GM12878 (cell line): ENCODE data around the gene PRKAA1. TPM values are rescaled to one million over a fixed set of nuclear protein-coding genes. Genes with fewer than 3 reads are reported as not detected.

ENCODE experiments used
- ATAC-seq: fragments of 200-7000 bp; cut with Tn5 transposase; 3 replicates; pipeline ENCODE4 v1.9.1; 2020; ENCODE audit warnings: mild to moderate bottlenecking, moderate library complexity
- BruUV-seq: library from RNA; stranded (reverse); fragments of 400-500 nt; replicated peaks from 2 replicates; lab custom pipeline; 2021; lab: Mats Ljungman, UMichigan
- CTCF ChIA-PET: fragments of 300-600 bp; sonication (Branson Sonifier 250); formaldehyde crosslinking; extraction: SDS; loops from one replicate; lab custom pipeline; 2021; ENCODE audit warnings: inconsistent platforms; lab: Yijun Ruan, JAX
- POLR2A ChIA-PET: fragments of 350-600 bp; formaldehyde crosslinking; extraction: SDS; loops from one replicate; lab custom pipeline; 2021; ENCODE audit warnings: inconsistent platforms; lab: Charles Lee
- RAD21 ChIA-PET: fragments of 300-600 bp; sonication (Branson Sonifier 250); formaldehyde crosslinking; loops from one replicate; lab custom pipeline; 2023; ENCODE audit warnings: antibody characterized with exemption; ENCODE audit not compliant: unreplicated experiment; lab: Charles Lee
- SMC1A ChIA-PET: fragments of 300-600 bp; sonication (Branson Sonifier 250); formaldehyde crosslinking; loops from one replicate; lab custom pipeline; 2023; ENCODE audit not compliant: unreplicated experiment, uncharacterized antibody; lab: Charles Lee
- DNase-seq: peaks from one replicate; pipeline ENCODE4 v3.0.0-alpha.2; 2011; ENCODE audit warnings: low read depth, low spot score
- FAIRE-seq: peaks from 3 replicates; lab custom pipeline; 2011; peaks lifted over from hg19 to GRCh38; lab: Jason Lieb, UNC
- H2AFZ ChIP-seq: 2 replicates; pipeline ENCODE4 v1.6.0; 2011; ENCODE audit warnings: low read depth, low read length, control low read depth; ENCODE audit not compliant: control insufficient read depth
- H3K27ac ChIP-seq: 2 replicates; pipeline ENCODE4 v1.5.1; 2011; ENCODE audit warnings: control low read depth; ENCODE audit not compliant: control insufficient read depth, insufficient read depth
- H3K27me3 ChIP-seq, 2 experiments: replicated peaks in 1 of 2; 2 replicates each; pipeline versions ENCODE4 v1.6.0 to v1.6.1; 2011; ENCODE audit warnings: low read length in 1 of 2; ENCODE audit not compliant: control insufficient read depth in 2 of 2, insufficient read depth in 2 of 2
- H3K36me3 ChIP-seq, 2 experiments: 2 replicates each; pipeline ENCODE4 v1.5.1; 2011; ENCODE audit warnings: low read length in 1 of 2; ENCODE audit not compliant: control insufficient read depth in 2 of 2, insufficient read depth in 2 of 2
- H3K4me1 ChIP-seq: 2 replicates; pipeline ENCODE4 v1.6.1; 2011; ENCODE audit warnings: mild to moderate bottlenecking, low read length, moderate library complexity, mixed read lengths; ENCODE audit not compliant: control insufficient read depth, insufficient read depth
- H3K4me2 ChIP-seq: 2 replicates; pipeline ENCODE4 v1.6.0; 2011; ENCODE audit warnings: control low read depth; ENCODE audit not compliant: control insufficient read depth, insufficient read depth
- H3K4me3 ChIP-seq: fragments of 200-600 bp; sonication (generic); 2 replicates; pipeline ENCODE4 v1.5.1; 2016
- H3K79me2 ChIP-seq: 2 replicates; pipeline ENCODE4 v1.6.0; 2011; ENCODE audit warnings: low read length; ENCODE audit not compliant: control insufficient read depth, insufficient read depth
- H3K9ac ChIP-seq: 2 replicates; pipeline ENCODE4 v1.8.0; 2011; ENCODE audit warnings: low read length, control low read depth, mixed read lengths; ENCODE audit not compliant: control insufficient read depth, insufficient read depth
- H3K9me3 ChIP-seq: replicated peaks from 3 replicates; pipeline ENCODE4 v1.5.1; 2011; ENCODE audit warnings: mild to moderate bottlenecking, low read length; ENCODE audit not compliant: control insufficient read depth, insufficient read depth
- H4K20me1 ChIP-seq: 2 replicates; pipeline ENCODE4 v1.6.0; 2011; ENCODE audit not compliant: control insufficient read depth, insufficient read depth
- GABPA ChIP-seq: IDR thresholded peaks from 2 replicates; pipeline ENCODE4 v1.6.1; 2014; ENCODE audit warnings: antibody characterized with exemption, low read depth, mild to moderate bottlenecking, inconsistent platforms
- JUND ChIP-seq: IDR thresholded peaks from 2 replicates; pipeline ENCODE4 v1.6.1; 2012; ENCODE audit warnings: low read depth, mild to moderate bottlenecking, low read length, improper control_type of control experiment, moderate library complexity
- KAT2A ChIP-seq: conservative IDR thresholded peaks from 2 replicates; pipeline ENCODE4 v1.6.1; 2011; ENCODE audit warnings: low read depth, low read length; ENCODE audit not compliant: control insufficient read depth
- MEF2A ChIP-seq: IDR thresholded peaks from 2 replicates; pipeline ENCODE4 v1.6.1; 2011; ENCODE audit warnings: low read depth, mild to moderate bottlenecking, low read length, moderate library complexity; ENCODE audit not compliant: insufficient read depth
- NBN ChIP-seq: fragments of 450-650 bp; IDR thresholded peaks from 2 replicates; pipeline ENCODE4 v1.6.1; 2016
- NFYB ChIP-seq: IDR thresholded peaks from 2 replicates; pipeline ENCODE4 v1.6.1; 2011; ENCODE audit warnings: low read depth, mild to moderate bottlenecking, low read length, improper control_type of control experiment, moderate library complexity; ENCODE audit not compliant: insufficient read depth
- RFX5 ChIP-seq: IDR thresholded peaks from 2 replicates; pipeline ENCODE4 v1.6.1; 2011; ENCODE audit warnings: low read depth, low read length, improper control_type of control experiment
- TCF3 ChIP-seq: IDR thresholded peaks from 2 replicates; pipeline ENCODE4 v1.6.1; 2012; ENCODE audit warnings: low read depth, mild to moderate bottlenecking, low read length, borderline replicate concordance; ENCODE audit not compliant: insufficient read depth
- WGBS: methylation state at CpG from one replicate; pipeline ENCODE4 v1.1.6; 2016; ENCODE audit warnings: low lambda C conversion rate; ENCODE audit not compliant: insufficient replicate concordance, insufficient coverage; ENCODE audit errors: missing lambda C conversion rate; 5-methylcytosine and 5-hydroxymethylcytosine counted together
- in situ Hi-C: fragments of 300-500 bp; cut with MboI; formaldehyde crosslinking; loops from 9 replicates; pipeline ENCODE4 v1.14.3; 2018; ENCODE audit warnings: mixed read lengths
- intact Hi-C: fragments of 100-400 bp; cut with micrococcal nuclease; formaldehyde crosslinking; loops from one replicate; pipeline ENCODE4 v1.14.2; 2022; ENCODE audit not compliant: unreplicated experiment
- polyA plus RNA-seq, 11 experiments: library from polyadenylated mRNA; depleted of rRNA in 4 of 11; unstranded in 6 of 11; stranded (reverse) in 5 of 11; fragments of >200 nt; fragmentation: Nextera tagmentation in 4 of 11; fragmentation: Illumina TruSeq in 1 of 11; extraction: Ambion mirVana in 4 of 11; extraction: Trizol in 1 of 11; gene quantifications; 1 replicate in 1 of 11; 2 replicates in 10 of 11; pipeline versions ENCODE4 v1.2.1 to v1.2.3, GENCODE V29; 2011 to 2016; ENCODE audit warnings: inconsistent platforms in 2 of 11, missing spikeins in 2 of 11, low read depth in 1 of 11
- total RNA-seq, 4 experiments: library from RNA; depleted of rRNA in 3 of 4; stranded (reverse); fragments of >200 nt in 3 of 4; fragmentation: Illumina TruSeq in 1 of 4; extraction: Trizol in 1 of 4; gene quantifications; 2 replicates each; pipeline versions ENCODE4 v1.2.1 to v1.2.3, GENCODE V29; 2013 to 2021
- TF ChIP-seq, protein P1 (sequence below): fragments of 450-650 bp; IDR thresholded peaks from 2 replicates; pipeline ENCODE4 v1.6.1; 2017; ENCODE audit warnings: mild to moderate bottlenecking
- TF ChIP-seq, protein P2 (sequence below): fragments of 450-650 bp; IDR thresholded peaks from 2 replicates; pipeline ENCODE4 v1.6.1; 2016; ENCODE audit warnings: mild to moderate bottlenecking
- TF ChIP-seq, protein P3 (sequence below): fragments of 450-650 bp; IDR thresholded peaks from 2 replicates; pipeline ENCODE4 v1.6.1; 2016; ENCODE audit warnings: mild to moderate bottlenecking, moderate library complexity, borderline replicate concordance
- TF ChIP-seq, protein P4 (sequence below), 3 experiments: IDR thresholded peaks in 2 of 3; conservative IDR thresholded peaks in 1 of 3; 2 replicates each; pipeline ENCODE4 v1.5.1; 2011; ENCODE audit warnings: low read depth in 3 of 3, low read length in 3 of 3, mild to moderate bottlenecking in 3 of 3, control low read depth in 2 of 3, moderate library complexity in 2 of 3, inconsistent platforms in 1 of 3, mixed read lengths in 1 of 3; ENCODE audit not compliant: control insufficient read depth in 2 of 3, insufficient read depth in 1 of 3; ENCODE audit errors: extremely low read depth in 1 of 3

PRKAA1 gene
- total and polyA plus RNA-seq, 10 of the 15 experiments (the other 5 are each of a cell fraction or from before 2014, with no cell fraction given): 13.6 to 55.5 (median 29.6) TPM

DNA sequence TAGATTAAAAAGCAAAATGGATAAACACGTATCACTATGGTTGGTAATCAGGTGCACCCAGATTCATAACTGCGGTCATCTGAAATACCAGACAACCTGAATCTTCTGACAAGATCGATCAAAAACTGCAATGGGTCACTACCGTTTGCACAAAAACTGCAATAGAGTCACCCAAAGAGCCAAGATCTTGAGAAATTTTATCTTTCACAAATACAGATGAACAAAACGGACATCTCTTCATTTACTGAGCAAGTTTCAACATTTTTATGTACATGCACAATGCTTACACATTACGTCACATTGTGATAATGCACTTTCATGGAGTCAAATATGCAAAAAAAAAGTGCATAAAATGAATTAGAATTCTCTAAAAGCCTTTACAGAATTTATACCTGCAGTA lies 18.6 kb downstream of the PRKAA1 start (continued):
- TF ChIP-seq, protein P1, sequence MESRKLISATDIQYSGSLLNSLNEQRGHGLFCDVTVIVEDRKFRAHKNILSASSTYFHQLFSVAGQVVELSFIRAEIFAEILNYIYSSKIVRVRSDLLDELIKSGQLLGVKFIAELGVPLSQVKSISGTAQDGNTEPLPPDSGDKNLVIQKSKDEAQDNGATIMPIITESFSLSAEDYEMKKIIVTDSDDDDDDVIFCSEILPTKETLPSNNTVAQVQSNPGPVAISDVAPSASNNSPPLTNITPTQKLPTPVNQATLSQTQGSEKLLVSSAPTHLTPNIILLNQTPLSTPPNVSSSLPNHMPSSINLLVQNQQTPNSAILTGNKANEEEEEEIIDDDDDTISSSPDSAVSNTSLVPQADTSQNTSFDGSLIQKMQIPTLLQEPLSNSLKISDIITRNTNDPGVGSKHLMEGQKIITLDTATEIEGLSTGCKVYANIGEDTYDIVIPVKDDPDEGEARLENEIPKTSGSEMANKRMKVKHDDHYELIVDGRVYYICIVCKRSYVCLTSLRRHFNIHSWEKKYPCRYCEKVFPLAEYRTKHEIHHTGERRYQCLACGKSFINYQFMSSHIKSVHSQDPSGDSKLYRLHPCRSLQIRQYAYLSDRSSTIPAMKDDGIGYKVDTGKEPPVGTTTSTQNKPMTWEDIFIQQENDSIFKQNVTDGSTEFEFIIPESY: no peak
- no peak for TF ChIP-seq KAT2A

DNA sequence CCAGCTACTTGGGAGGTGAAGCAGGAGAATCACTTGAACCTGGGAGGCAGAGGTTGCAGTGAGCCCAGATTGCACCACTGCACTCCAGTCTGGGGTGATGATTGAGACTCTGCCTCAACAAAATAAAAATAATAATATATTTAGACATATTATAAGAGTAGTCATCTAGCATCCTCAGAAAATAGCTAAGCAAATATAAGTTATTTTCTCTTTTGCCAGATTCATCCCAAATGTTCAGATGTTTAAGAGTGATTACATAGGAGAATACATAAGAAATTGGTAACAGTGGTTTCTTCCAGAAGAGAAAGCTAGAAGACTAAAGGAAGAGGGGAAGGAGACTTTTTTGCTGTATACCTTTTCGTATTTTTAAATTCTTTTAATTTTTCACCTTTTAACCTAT lies 20.0 kb downstream of the PRKAA1 start:
- ChIA-PET RAD21 (no interaction called here), CTCF (no interaction called here), SMC1A (interaction anchor here (1.6 kb wide), 3 partner anchors 9 to 18 kb away, joined by 3 to 6 read pairs (median 5); no protein-coding TSS in a partner anchor), POLR2A (interaction anchor here (1.0 kb wide), 1 partner anchor 9 kb away, joined by 3 read pairs; no protein-coding TSS in a partner anchor)
- no peak overlapping the region for H3K4me3 ChIP-seq
- no peak for DNase-seq
- no peak overlapping the region for H3K4me2 ChIP-seq
- in situ Hi-C loops (no loop called here), intact Hi-C loops (no loop called here)
- peaks cover 14% of the 10 kb centered on the region for H3K79me2 ChIP-seq
- FAIRE-seq: no peak
- H3K4me1 ChIP-seq: no peaks in the 10 kb centered on the region; the same call in 1 of the 2 replicates
- no peak overlapping the region for H2AFZ ChIP-seq
- H3K36me3 ChIP-seq: peaks cover 0 to 1% of the 10 kb centered on the region in 2 experiments; a peak in 2 of 4 replicates
- BruUV-seq: no TSS peak
- no peak overlapping the region for H3K9ac ChIP-seq
- H3K27ac ChIP-seq: no peak overlapping the region
- no peaks in the 10 kb centered on the region for H3K27me3 ChIP-seq
- no peaks in the 10 kb centered on the region for H3K9me3 ChIP-seq
- TF ChIP-seq NFYB (no peak), MEF2A (no peak), JUND (no peak), RFX5 (no peak), NBN (no peak), TCF3 (no peak), GABPA (no peak)
- TF ChIP-seq, protein P2, sequence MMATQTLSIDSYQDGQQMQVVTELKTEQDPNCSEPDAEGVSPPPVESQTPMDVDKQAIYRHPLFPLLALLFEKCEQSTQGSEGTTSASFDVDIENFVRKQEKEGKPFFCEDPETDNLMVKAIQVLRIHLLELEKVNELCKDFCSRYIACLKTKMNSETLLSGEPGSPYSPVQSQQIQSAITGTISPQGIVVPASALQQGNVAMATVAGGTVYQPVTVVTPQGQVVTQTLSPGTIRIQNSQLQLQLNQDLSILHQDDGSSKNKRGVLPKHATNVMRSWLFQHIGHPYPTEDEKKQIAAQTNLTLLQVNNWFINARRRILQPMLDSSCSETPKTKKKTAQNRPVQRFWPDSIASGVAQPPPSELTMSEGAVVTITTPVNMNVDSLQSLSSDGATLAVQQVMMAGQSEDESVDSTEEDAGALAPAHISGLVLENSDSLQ: no peak
- TF ChIP-seq, protein P3, sequence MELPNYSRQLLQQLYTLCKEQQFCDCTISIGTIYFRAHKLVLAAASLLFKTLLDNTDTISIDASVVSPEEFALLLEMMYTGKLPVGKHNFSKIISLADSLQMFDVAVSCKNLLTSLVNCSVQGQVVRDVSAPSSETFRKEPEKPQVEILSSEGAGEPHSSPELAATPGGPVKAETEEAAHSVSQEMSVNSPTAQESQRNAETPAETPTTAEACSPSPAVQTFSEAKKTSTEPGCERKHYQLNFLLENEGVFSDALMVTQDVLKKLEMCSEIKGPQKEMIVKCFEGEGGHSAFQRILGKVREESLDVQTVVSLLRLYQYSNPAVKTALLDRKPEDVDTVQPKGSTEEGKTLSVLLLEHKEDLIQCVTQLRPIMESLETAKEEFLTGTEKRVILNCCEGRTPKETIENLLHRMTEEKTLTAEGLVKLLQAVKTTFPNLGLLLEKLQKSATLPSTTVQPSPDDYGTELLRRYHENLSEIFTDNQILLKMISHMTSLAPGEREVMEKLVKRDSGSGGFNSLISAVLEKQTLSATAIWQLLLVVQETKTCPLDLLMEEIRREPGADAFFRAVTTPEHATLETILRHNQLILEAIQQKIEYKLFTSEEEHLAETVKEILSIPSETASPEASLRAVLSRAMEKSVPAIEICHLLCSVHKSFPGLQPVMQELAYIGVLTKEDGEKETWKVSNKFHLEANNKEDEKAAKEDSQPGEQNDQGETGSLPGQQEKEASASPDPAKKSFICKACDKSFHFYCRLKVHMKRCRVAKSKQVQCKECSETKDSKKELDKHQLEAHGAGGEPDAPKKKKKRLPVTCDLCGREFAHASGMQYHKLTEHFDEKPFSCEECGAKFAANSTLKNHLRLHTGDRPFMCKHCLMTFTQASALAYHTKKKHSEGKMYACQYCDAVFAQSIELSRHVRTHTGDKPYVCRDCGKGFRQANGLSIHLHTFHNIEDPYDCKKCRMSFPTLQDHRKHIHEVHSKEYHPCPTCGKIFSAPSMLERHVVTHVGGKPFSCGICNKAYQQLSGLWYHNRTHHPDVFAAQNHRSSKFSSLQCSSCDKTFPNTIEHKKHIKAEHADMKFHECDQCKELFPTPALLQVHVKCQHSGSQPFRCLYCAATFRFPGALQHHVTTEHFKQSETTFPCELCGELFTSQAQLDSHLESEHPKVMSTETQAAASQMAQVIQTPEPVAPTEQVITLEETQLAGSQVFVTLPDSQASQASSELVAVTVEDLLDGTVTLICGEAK: no peak
- TF ChIP-seq, protein P4, sequence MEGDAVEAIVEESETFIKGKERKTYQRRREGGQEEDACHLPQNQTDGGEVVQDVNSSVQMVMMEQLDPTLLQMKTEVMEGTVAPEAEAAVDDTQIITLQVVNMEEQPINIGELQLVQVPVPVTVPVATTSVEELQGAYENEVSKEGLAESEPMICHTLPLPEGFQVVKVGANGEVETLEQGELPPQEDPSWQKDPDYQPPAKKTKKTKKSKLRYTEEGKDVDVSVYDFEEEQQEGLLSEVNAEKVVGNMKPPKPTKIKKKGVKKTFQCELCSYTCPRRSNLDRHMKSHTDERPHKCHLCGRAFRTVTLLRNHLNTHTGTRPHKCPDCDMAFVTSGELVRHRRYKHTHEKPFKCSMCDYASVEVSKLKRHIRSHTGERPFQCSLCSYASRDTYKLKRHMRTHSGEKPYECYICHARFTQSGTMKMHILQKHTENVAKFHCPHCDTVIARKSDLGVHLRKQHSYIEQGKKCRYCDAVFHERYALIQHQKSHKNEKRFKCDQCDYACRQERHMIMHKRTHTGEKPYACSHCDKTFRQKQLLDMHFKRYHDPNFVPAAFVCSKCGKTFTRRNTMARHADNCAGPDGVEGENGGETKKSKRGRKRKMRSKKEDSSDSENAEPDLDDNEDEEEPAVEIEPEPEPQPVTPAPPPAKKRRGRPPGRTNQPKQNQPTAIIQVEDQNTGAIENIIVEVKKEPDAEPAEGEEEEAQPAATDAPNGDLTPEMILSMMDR (IDR thresholded peaks at IDR 0.05 in 2 of 3, conservative IDR thresholded peaks at IDR 0.05 in 1 of 3; ENCODE audit: control insufficient read depth in 2 of 3, extremely low read depth in 1 of 3, insufficient read depth in 1 of 3, low read depth in 3 of 3, low read length in 3 of 3): no peak
- ATAC-seq: no peak
- WGBS: 94% methylated on average over 1 of the region's 1 CpG
- H4K20me1 ChIP-seq: no peaks in the 10 kb centered on the region
